SK-N-SH (cell line): ENCODE results near the gene LAGE3. TPM values are rescaled to one million over a fixed set of nuclear protein-coding genes. Genes with fewer than 3 reads are reported as not detected.

Experiments
- CTCF ChIA-PET: fragments of 300-600, 350-600 bp; formaldehyde crosslinking; extraction: SDS; loops from one replicate; lab custom pipeline; 2021; lab: Yijun Ruan, JAX
- POLR2A ChIA-PET: fragments of 350-600 bp; sonication (Branson Sonifier 250); formaldehyde crosslinking; extraction: SDS; loops from one replicate; lab custom pipeline; 2020; ENCODE audit warnings: antibody characterized with exemption, inconsistent platforms; lab: Yijun Ruan, JAX
- DNase-seq: peaks from one replicate; pipeline ENCODE4 v3.0.0; 2012
- H2AFZ ChIP-seq: fragments of 200-600 bp; sonication (generic); 2 replicates; pipeline ENCODE4 v1.8.1; 2016; ENCODE audit warnings: antibody characterized with exemption, mild to moderate bottlenecking, low read depth
- H3F3A ChIP-seq: fragments of 200-600 bp; sonication (generic); replicated peaks from 2 replicates; pipeline ENCODE3; 2016; ENCODE audit warnings: antibody characterized with exemption, mild to moderate bottlenecking; ENCODE audit not compliant: insufficient read depth
- H3K27ac ChIP-seq, 2 experiments: fragments of 200-500 bp in 1 of 2; fragments of 200-600 bp in 1 of 2; sonication (Bioruptor generic) in 1 of 2; sonication (generic), shearing (Covaris generic) in 1 of 2; 2 replicates each; pipeline versions ENCODE4 v1.5.1 to v1.6.1; 2014 to 2016; ENCODE audit warnings: low read depth in 2 of 2, inconsistent platforms in 1 of 2, low read length in 1 of 2, mild to moderate bottlenecking in 1 of 2, mixed read lengths in 1 of 2
- H3K27me3 ChIP-seq: fragments of 200-600 bp; sonication (generic), shearing (Covaris generic); 2 replicates; pipeline ENCODE4 v1.6.1; 2016; ENCODE audit warnings: mixed run types; ENCODE audit not compliant: insufficient read depth
- H3K36me3 ChIP-seq, 2 experiments: fragments of 200-500 bp in 1 of 2; fragments of 200-600 bp in 1 of 2; sonication (Bioruptor generic) in 1 of 2; sonication (generic) in 1 of 2; replicated peaks in 1 of 2; 2 replicates each; pipeline versions ENCODE3 to v1.5.1; 2014 to 2016; ENCODE audit warnings: low read length in 1 of 2, mild to moderate bottlenecking in 1 of 2; ENCODE audit not compliant: insufficient read depth in 2 of 2, control insufficient read depth in 1 of 2
- H3K4me1 ChIP-seq, 2 experiments: fragments of 200-500 bp in 1 of 2; fragments of 200-600 bp in 1 of 2; sonication (Bioruptor generic) in 1 of 2; sonication (generic), shearing (Covaris generic) in 1 of 2; 2 replicates each; pipeline versions ENCODE4 v1.5.1 to v1.6.1; 2014 to 2016; ENCODE audit warnings: low read depth in 1 of 2, low read length in 1 of 2, mixed run types in 1 of 2; ENCODE audit not compliant: insufficient read depth in 2 of 2, control insufficient read depth in 1 of 2
- H3K4me2 ChIP-seq: fragments of 200-600 bp; sonication (generic), shearing (Covaris generic); 2 replicates; pipeline ENCODE4 v1.6.1; 2017; ENCODE audit warnings: mixed run types
- H3K4me3 ChIP-seq, 2 experiments: fragments of 200-500 bp in 1 of 2; fragments of 200-600 bp in 1 of 2; sonication (Bioruptor generic) in 1 of 2; sonication (generic), shearing (Covaris generic) in 1 of 2; 2 replicates each; pipeline versions ENCODE4 v1.5.1 to v1.8.1; 2014 to 2016; ENCODE audit warnings: low read depth in 2 of 2, inconsistent platforms in 1 of 2, low read length in 1 of 2, mild to moderate bottlenecking in 1 of 2, mixed read lengths in 1 of 2, moderate library complexity in 1 of 2
- H3K79me2 ChIP-seq: fragments of 200-600 bp; sonication (generic); 2 replicates; pipeline ENCODE4 v1.8.1; 2017; ENCODE audit warnings: mild to moderate bottlenecking; ENCODE audit not compliant: insufficient read depth
- H3K9ac ChIP-seq: fragments of 200-600 bp; sonication (generic); 2 replicates; pipeline ENCODE4 v1.6.1; 2017; ENCODE audit warnings: mixed run types
- H3K9me2 ChIP-seq: fragments of 200-600 bp; sonication (generic); 2 replicates; pipeline ENCODE4 v1.6.1; 2017; ENCODE audit warnings: mixed run types
- H3K9me3 ChIP-seq: fragments of 200-600 bp; sonication (generic); 2 replicates; pipeline ENCODE4 v1.6.1; 2017; ENCODE audit warnings: mixed run types, mild to moderate bottlenecking, moderate library complexity
- H4K20me1 ChIP-seq: fragments of 200-600 bp; sonication (generic); 2 replicates; pipeline ENCODE4 v1.6.1; 2017; ENCODE audit warnings: mild to moderate bottlenecking, mixed run types; ENCODE audit not compliant: insufficient read depth
- ELF1 ChIP-seq: IDR thresholded peaks from 2 replicates; pipeline ENCODE4 v1.4.0; 2012
- EP300 ChIP-seq, 2 experiments: IDR thresholded peaks; 2 replicates each; pipeline versions ENCODE4 v1.4.0 to v1.6.1; 2012; ENCODE audit warnings: borderline replicate concordance in 1 of 2, low read depth in 1 of 2, low read length in 1 of 2
- FOSL2 ChIP-seq: IDR thresholded peaks from 2 replicates; pipeline ENCODE4 v1.4.0; 2012; ENCODE audit warnings: low read depth, mild to moderate bottlenecking, moderate library complexity, borderline replicate concordance
- FOXJ3 ChIP-seq: sonication (generic); formaldehyde crosslinking; IDR thresholded peaks from 2 replicates; pipeline ENCODE4 v1.5.1; 2020; ENCODE audit warnings: mild to moderate bottlenecking, missing genetic modification reagents
- GATA2 ChIP-seq: sonication (generic); formaldehyde crosslinking; IDR thresholded peaks from 2 replicates; pipeline ENCODE4 v1.5.0; 2020; ENCODE audit warnings: mild to moderate bottlenecking, missing genetic modification reagents
- JUND ChIP-seq: IDR thresholded peaks from 2 replicates; pipeline ENCODE4 v1.4.0; 2012
- MEF2A ChIP-seq: IDR thresholded peaks from 2 replicates; pipeline ENCODE4 v1.4.0; 2012; ENCODE audit warnings: low read depth, borderline replicate concordance
- MXI1 ChIP-seq: IDR thresholded peaks from 2 replicates; pipeline ENCODE4 v1.6.1; 2012; ENCODE audit warnings: mild to moderate bottlenecking, low read depth, low read length, improper control_type of control experiment
- NFIC ChIP-seq: IDR thresholded peaks from 2 replicates; pipeline ENCODE4 v1.4.0; 2012; ENCODE audit warnings: borderline replicate concordance
- NRF1 ChIP-seq: IDR thresholded peaks from 2 replicates; pipeline ENCODE4 v1.6.1; 2012; ENCODE audit warnings: low read depth, mild to moderate bottlenecking, low read length
- PBX3 ChIP-seq: IDR thresholded peaks from 2 replicates; pipeline ENCODE4; 2012
- POLR2AphosphoS5 ChIP-seq: IDR thresholded peaks from 2 replicates; pipeline ENCODE4 v1.6.1; 2012; ENCODE audit warnings: low read depth, low read length
- RCOR1 ChIP-seq: fragments of 150-350 bp; IDR thresholded peaks from 2 replicates; pipeline ENCODE4 v1.6.1; 2017; ENCODE audit warnings: antibody characterized with exemption, low read length
- RXRA ChIP-seq: IDR thresholded peaks from 2 replicates; pipeline ENCODE4 v1.4.0; 2012; ENCODE audit warnings: low read depth, mild to moderate bottlenecking, borderline replicate concordance
- SMC3 ChIP-seq: IDR thresholded peaks from 2 replicates; pipeline ENCODE4 v1.6.1; 2012; ENCODE audit warnings: low read depth, low read length, improper control_type of control experiment
- TCF12 ChIP-seq: IDR thresholded peaks from 2 replicates; pipeline ENCODE4 v1.4.0; 2012
- TEAD4 ChIP-seq: IDR thresholded peaks from 2 replicates; pipeline ENCODE4 v1.4.0; 2012; ENCODE audit warnings: mild to moderate bottlenecking, borderline replicate concordance; ENCODE audit not compliant: insufficient read depth
- USF1 ChIP-seq: IDR thresholded peaks from 2 replicates; pipeline ENCODE4 v1.4.0; 2012; ENCODE audit warnings: low read depth, borderline replicate concordance
- YY1 ChIP-seq: IDR thresholded peaks from 2 replicates; pipeline ENCODE4 v1.4.0; 2012; ENCODE audit warnings: low read depth, mild to moderate bottlenecking
- whole genome bisulfite sequencing: methylation state at CpG from one replicate; pipeline ENCODE4 v1.1.6; 2017; ENCODE audit warnings: low lambda C conversion rate; 5-methylcytosine and 5-hydroxymethylcytosine counted together
- polyA plus RNA-seq, 3 experiments: library from polyadenylated mRNA; depleted of rRNA; stranded (reverse); fragments of >200 nt; gene quantifications; 2 replicates each; pipeline ENCODE4 v1.2.3, GENCODE V29; 2012

LAGE3 gene
- polyA plus RNA-seq, 1 of the 3 experiments (the other 2 are of a cell fraction), result 37.2 TPM

GRCh38 chrX:154525606-154526490 lies 46.8 kb upstream of the LAGE3 start (continued):
- TF ChIP-seq PBX3, result no peak
- TF ChIP-seq FOSL2, result no peak
- TF ChIP-seq TCF12, result no peak
- no peak for TF ChIP-seq JUND
- TF ChIP-seq RCOR1, result no peak
- no peak for TF ChIP-seq USF1
- TF ChIP-seq YY1, result no peak
- no peak for TF ChIP-seq NRF1
- no peak for TF ChIP-seq ELF1
- no peak for TF ChIP-seq SMC3

GRCh38 chrX:154519389-154519788 lies 40.3 kb upstream of the LAGE3 start:
- H3K9me3 ChIP-seq, result no peaks in the 10 kb centered on the region
- no peak overlapping the region for H3K27ac ChIP-seq
- H3K4me2 ChIP-seq, result no peak overlapping the region
- H3K79me2 ChIP-seq, result peaks cover 6% of the 10 kb centered on the region
- H3K9ac ChIP-seq, result no peak overlapping the region
- no peaks in the 10 kb centered on the region for H4K20me1 ChIP-seq
- peaks cover 18% of the 10 kb centered on the region; the same call in 1 of the 2 replicates for H3K27me3 ChIP-seq
- CTCF ChIA-PET, result interaction anchor here (1.7 to 3.0 kb wide), 2 partner anchors 8 to 15 kb away, joined by 4 to 14 read pairs; no protein-coding TSS in a partner anchor
- no peak overlapping the region for H2AFZ ChIP-seq
- TF ChIP-seq EP300 (IDR thresholded peaks at IDR 0.05; ENCODE audit: borderline replicate concordance in 1 of 2, low read depth in 1 of 2, low read length in 1 of 2) (no peak), TEAD4 (no peak), GATA2 (CRISPR knock-in tag) (no peak), FOXJ3 (CRISPR knock-in tag) (no peak), RXRA (no peak), POLR2AphosphoS5 (no peak), MXI1 (no peak), SMC3 (no peak), RCOR1 (no peak), NFIC (no peak), MEF2A (no peak)
- TF ChIP-seq, all 33 proteins: peak for 0
- H3K36me3 ChIP-seq, result no peaks in the 10 kb centered on the region
- POLR2A ChIA-PET, result no interaction called here
- DNase-seq, result no peak
- peaks cover 0 to 6% of the 10 kb centered on the region in 2 experiments; a peak in 1 of 4 replicates for H3K4me1 ChIP-seq
- H3F3A ChIP-seq, result no peaks in the 10 kb centered on the region
- 67% methylated on average over 8 of the region's 8 CpGs for WGBS
- H3K4me3 ChIP-seq, result no peak overlapping the region
- H3K9me2 ChIP-seq, result no peaks in the 10 kb centered on the region
